ENCODE results near the gene MORN1. TPM values are rescaled to one million over a fixed set of nuclear protein-coding genes. Genes with fewer than 3 reads are reported as not detected.

MORN1 gene
- total and polyA plus RNA-seq, 2 donors (not counting 3 experiments of a cell fraction or from before 2014, with no cell fraction given), result 4.3 to 6.4 TPM

DNA sequence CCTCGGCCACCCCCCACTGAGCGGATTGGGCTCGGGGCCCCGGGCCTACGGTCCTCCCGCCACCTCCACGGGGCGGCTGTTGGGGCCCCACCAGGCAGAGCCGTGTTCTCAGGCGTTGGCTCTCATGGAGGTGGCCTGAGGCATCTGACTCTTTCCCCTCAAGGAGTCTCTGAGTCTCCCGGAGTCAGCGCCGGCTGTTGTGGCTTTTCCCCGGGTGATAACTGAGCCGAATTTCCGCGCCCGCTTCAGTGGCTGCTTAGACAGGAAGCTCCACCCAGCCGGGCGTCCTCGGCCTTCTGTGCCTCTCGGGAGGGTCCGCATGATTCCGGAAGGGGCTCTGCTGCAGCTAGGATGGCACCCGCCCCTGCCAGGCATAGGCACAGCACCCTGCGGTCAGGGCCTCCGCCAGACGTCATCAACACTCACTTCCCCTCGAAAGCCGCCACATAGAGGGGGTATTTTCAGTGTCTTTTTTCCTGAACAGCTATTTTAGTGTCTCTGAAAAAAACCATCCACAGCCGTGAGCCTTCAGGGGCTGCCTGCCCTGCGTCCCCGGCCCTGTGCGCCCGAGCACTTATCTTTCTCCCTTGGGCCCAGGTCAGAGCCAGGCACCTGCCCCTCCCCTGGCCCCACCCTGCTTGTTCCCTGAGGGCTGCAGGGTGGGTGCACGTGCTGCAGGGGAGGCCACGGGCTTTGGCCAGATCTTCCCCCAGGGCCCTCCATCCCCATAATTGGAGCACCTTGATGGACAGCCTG is 90.3 kb downstream of the MORN1 start:
- POLR2A ChIA-PET, result interaction anchor here (0.8 to 1.2 kb wide), 2 partner anchors 11 to 72 kb away, joined by 3 to 5 read pairs; no protein-coding TSS in a partner anchor
- Histone ChIP-seq H3K79me2 (ENCODE audit: control insufficient read depth, insufficient read depth, low read length) (peaks cover 67% of the 10 kb centered on the region), H3K36me3 (ENCODE audit: control insufficient read depth in 2 of 2, extremely low read depth in 1 of 2, insufficient read depth in 2 of 2, low read length in 2 of 2) (peaks cover 7 to 21% of the 10 kb centered on the region in 2 experiments), H2AFZ (ENCODE audit: low read depth, low read length) (no peak overlapping the region), H3K4me2 (ENCODE audit: insufficient read depth, low read length) (peak overlapping the region; percentile 55), H4K20me1 (replicated peaks; ENCODE audit: control insufficient read depth, extremely low read depth, insufficient read depth, low read length) (no peaks in the 10 kb centered on the region), H3K27ac (ENCODE audit: insufficient read depth, low read depth, low read length) (peak overlapping the region; percentile 83), H3K27me3 (ENCODE audit: control insufficient read depth in 2 of 2, insufficient read depth in 2 of 2, low read length in 2 of 2) (no peaks in the 10 kb centered on the region), H3K4me1 (ENCODE audit: control insufficient read depth, extremely low read depth, insufficient read depth, low read length) (peaks cover 27% of the 10 kb centered on the region), H3K9ac (replicated peaks; ENCODE audit: extremely low read depth, insufficient read depth, low read length) (peak overlapping the region; percentile 63), H3K9me3 (replicated peaks; ENCODE audit: control insufficient read depth, insufficient read depth, low read length) (no peaks in the 10 kb centered on the region), H3K4me3 (replicated peaks in 1 of 3; ENCODE audit: insufficient read depth in 1 of 3, low read depth in 1 of 3, low read length in 3 of 3) (no peak overlapping the region), H3K9me1 (replicated peaks; ENCODE audit: control insufficient read depth, extremely low read depth, insufficient read depth, low read length) (no peaks in the 10 kb centered on the region)
- dilution Hi-C loops (cut with MboI; ENCODE audit: extremely low pct_ligation_motif_present, low sequenced_read_pairs) (loop anchor here (10.0 kb wide), 1 partner anchor 86 kb away; no protein-coding TSS in a partner anchor), intact Hi-C loops (cut with micrococcal nuclease) (loop anchor here (1.0 to 2.0 kb wide), 4 partner anchors 11 to 70 kb away; no protein-coding TSS in a partner anchor)
- FAIRE-seq (peak; percentile 93), DNase-seq (ENCODE audit: low read depth, low spot score) (peak; percentile 62)
- TF ChIP-seq, protein P1, sequence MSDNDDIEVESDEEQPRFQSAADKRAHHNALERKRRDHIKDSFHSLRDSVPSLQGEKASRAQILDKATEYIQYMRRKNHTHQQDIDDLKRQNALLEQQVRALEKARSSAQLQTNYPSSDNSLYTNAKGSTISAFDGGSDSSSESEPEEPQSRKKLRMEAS (IDR thresholded peaks at IDR 0.05; ENCODE audit: insufficient read depth, insufficient read length), result no peak
- no peak for TF ChIP-seq MYC (IDR thresholded peaks at IDR 0.05; ENCODE audit: low read depth, low read length)
- no peak for TF ChIP-seq JUN (IDR thresholded peaks at IDR 0.05; ENCODE audit: borderline replicate concordance, insufficient read depth, insufficient read length, low read depth)
- no peak for TF ChIP-seq EZH2 (IDR thresholded peaks at IDR 0.05; ENCODE audit: borderline replicate concordance, low read depth, low read length, severe bottlenecking)
- TF ChIP-seq FOS (IDR thresholded peaks at IDR 0.05; ENCODE audit: borderline replicate concordance, insufficient read depth, low read length), result peak; percentile 60
- peak; percentile 22 for TF ChIP-seq POLR2AphosphoS5 (IDR thresholded peaks at IDR 0.05; ENCODE audit: insufficient read depth, low read depth, low read length)
- peak; percentile 21 for TF ChIP-seq POLR2A (IDR thresholded peaks at IDR 0.05; ENCODE audit: low read depth, low read length)
- TF ChIP-seq, protein P2, sequence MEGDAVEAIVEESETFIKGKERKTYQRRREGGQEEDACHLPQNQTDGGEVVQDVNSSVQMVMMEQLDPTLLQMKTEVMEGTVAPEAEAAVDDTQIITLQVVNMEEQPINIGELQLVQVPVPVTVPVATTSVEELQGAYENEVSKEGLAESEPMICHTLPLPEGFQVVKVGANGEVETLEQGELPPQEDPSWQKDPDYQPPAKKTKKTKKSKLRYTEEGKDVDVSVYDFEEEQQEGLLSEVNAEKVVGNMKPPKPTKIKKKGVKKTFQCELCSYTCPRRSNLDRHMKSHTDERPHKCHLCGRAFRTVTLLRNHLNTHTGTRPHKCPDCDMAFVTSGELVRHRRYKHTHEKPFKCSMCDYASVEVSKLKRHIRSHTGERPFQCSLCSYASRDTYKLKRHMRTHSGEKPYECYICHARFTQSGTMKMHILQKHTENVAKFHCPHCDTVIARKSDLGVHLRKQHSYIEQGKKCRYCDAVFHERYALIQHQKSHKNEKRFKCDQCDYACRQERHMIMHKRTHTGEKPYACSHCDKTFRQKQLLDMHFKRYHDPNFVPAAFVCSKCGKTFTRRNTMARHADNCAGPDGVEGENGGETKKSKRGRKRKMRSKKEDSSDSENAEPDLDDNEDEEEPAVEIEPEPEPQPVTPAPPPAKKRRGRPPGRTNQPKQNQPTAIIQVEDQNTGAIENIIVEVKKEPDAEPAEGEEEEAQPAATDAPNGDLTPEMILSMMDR (IDR thresholded peaks at IDR 0.05; ENCODE audit: extremely low read depth in 1 of 2, insufficient read depth in 1 of 2, low read depth in 1 of 2, low read length in 2 of 2), result no peak
- no peak for TF ChIP-seq GATA2 (IDR thresholded peaks at IDR 0.05; ENCODE audit: insufficient read depth, insufficient read length, low read depth, low read length)
- CTCF ChIA-PET, result interaction anchor here (0.9 to 2.0 kb wide), 9 partner anchors 9 to 127 kb away, joined by 3 to 10 read pairs (median 6); partner anchors contain the start of gene FAAP20
- no TSS peak for BruUV-seq (replicated peaks)
